HFF-Myc (cell line): ENCODE results near the gene RGL4.
"Not testable (repeated sequence)": the region's sequence is repeated elsewhere in the genome, so short reads cannot be mapped to it uniquely, and the experiment has no call there.

Source experiments
- DNase-seq: peaks from one replicate; pipeline ENCODE4 v3.0.0-alpha.2; 2011; ENCODE audit warnings: low read depth; ENCODE audit errors: extremely low read depth
- H3K4me3 ChIP-seq: replicated peaks from 2 replicates; pipeline ENCODE4 v1.5.1; 2011; ENCODE audit warnings: low read depth, mild to moderate bottlenecking, control low read depth, low read length
- CTCF ChIP-seq: IDR thresholded peaks from 2 replicates; pipeline ENCODE4 v1.5.1; 2012; ENCODE audit warnings: mild to moderate bottlenecking, low read depth, low read length, control low read depth; ENCODE audit errors: missing control alignments

RGL4 gene

DNA sequence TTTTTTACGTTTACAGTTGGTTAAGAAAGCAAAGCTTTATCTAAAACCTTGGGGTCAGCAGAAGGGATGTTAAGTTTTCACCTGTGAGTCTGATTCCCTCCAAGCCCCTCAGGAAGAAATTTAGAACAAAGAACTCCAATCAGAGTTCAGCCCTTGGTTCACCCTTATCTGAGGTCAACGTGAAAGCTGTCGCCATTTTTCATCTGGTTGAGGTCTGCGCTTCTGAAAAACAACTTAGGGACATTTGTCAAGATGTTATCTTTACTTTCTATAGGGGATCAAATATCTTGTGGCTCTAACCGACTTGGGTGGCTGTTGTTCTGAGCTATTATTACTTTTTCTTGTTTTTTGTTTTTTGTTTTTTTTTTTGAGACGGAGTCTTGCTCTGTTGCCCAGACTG lies 30.0 kb downstream of the RGL4 start:
- no peak for DNase-seq
- no peak for TF ChIP-seq CTCF
- no peak overlapping the region for H3K4me3 ChIP-seq

GRCh38 chr22:23722160-23722559 lies 31.3 kb downstream of the RGL4 start:
- TF ChIP-seq CTCF, result no peak
- no peak for DNase-seq
- no peak overlapping the region for H3K4me3 ChIP-seq

DNA sequence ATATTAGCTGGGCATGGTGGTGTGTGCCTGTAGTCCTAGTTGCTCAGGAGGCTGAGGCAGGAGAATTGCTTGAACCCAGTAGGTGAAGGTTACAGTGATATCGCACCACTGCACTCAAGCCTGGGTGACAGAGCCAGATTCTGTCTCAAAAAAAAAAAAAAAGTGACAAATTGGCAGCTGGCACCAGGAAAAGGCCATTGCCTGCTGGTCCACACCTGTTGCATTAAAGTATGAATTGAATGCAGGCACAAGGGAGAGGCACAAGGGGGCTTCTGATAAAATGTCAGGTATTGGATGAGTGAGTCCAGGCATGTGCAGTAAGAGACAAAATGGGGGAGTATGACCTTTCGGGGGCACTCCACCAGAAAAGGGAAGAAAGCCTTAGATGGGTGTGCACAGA lies 31.9 kb downstream of the RGL4 start:
- DNase-seq, result no peak
- H3K4me3 ChIP-seq, result no peak overlapping the region
- no peak for TF ChIP-seq CTCF

DNA sequence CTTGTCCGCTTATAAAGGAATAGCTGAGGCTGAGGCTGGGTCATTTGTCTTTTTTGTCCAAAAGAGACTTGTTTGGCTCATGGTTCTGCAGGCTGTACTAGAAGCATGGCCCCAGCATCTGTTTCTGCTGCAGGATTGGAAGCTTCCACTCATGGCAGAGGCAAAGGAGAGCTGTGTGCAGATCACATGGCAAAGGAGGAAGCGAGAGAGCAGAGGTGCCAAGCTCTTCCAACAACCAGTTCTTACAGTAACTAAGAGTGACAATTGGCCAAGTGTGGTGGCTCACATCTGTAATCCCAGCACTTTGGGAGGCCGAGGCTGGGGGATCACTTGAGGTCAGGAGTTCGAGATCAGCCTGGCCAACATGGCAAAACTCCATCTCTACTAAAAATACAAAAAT lies 37.3 kb downstream of the RGL4 start:
- not testable (repeated sequence) for H3K4me3 ChIP-seq, DNase-seq

GRCh38 chr22:23737696-23738095 lies 46.9 kb downstream of the RGL4 start:
- no peak for TF ChIP-seq CTCF
- H3K4me3 ChIP-seq, result no peak overlapping the region
- DNase-seq, result no peak

GRCh38 chr22:23742505-23743264 lies 51.9 kb downstream of the RGL4 start:
- no peak overlapping the region for H3K4me3 ChIP-seq
- no peak for DNase-seq
- TF ChIP-seq CTCF, result no peak

- no peak for DNase-seq
- TF ChIP-seq CTCF, result no peak
- no peak overlapping the region for H3K4me3 ChIP-seq
These were observed 52.5 kb downstream of the RGL4 start for GRCh38 chr22:23743303-23743705.
